IMR-90 (cell line): ENCODE results near the gene TP63. TPM values are rescaled to one million over a fixed set of nuclear protein-coding genes. Genes with fewer than 3 reads are reported as not detected.

ENCODE experiments used
- ATAC-seq: fragments of 200-7000 bp; cut with Tn5 transposase; 2 replicates; pipeline ENCODE4 v1.9.1; 2020; ENCODE audit warnings: low read depth, mild to moderate bottlenecking, moderate library complexity
- BruUV-seq: library from RNA; stranded (reverse); fragments of 400-500 nt; replicated peaks from 2 replicates; lab custom pipeline; 2021; lab: Mats Ljungman, UMichigan
- CTCF ChIA-PET: fragments of 300-600 bp; formaldehyde crosslinking; extraction: SDS; loops from one replicate; lab custom pipeline; 2021; ENCODE audit warnings: antibody characterized with exemption; lab: Yijun Ruan, JAX
- POLR2A ChIA-PET: fragments of 300-600 bp; sonication (Branson Sonifier 250); formaldehyde crosslinking; loops from one replicate; lab custom pipeline; 2022; ENCODE audit warnings: antibody characterized with exemption; ENCODE audit not compliant: unreplicated experiment; lab: Charles Lee
- DNase-seq: peaks from one replicate; pipeline ENCODE4 v3.0.0; 2013
- H2AFZ ChIP-seq: replicated peaks from 2 replicates; pipeline ENCODE3; 2013; ENCODE audit warnings: low read length, mild to moderate bottlenecking; ENCODE audit not compliant: poor library complexity
- H2AK5ac ChIP-seq: 2 replicates; pipeline ENCODE4 v1.6.1; 2013; ENCODE audit warnings: low read depth, low read length, inconsistent platforms
- H2AK9ac ChIP-seq: replicated peaks from 2 replicates; pipeline ENCODE3; 2013; ENCODE audit warnings: mild to moderate bottlenecking, low read depth, low read length, moderate library complexity; ENCODE audit not compliant: poor library complexity
- H2BK120ac ChIP-seq: 2 replicates; pipeline ENCODE4 v1.6.1; 2013; ENCODE audit warnings: low read depth, low read length, inconsistent platforms
- H2BK15ac ChIP-seq: 3 replicates; pipeline ENCODE4 v1.6.1; 2013; ENCODE audit warnings: low read depth, low read length, inconsistent platforms
- H2BK20ac ChIP-seq: 2 replicates; pipeline ENCODE4 v1.6.1; 2013; ENCODE audit warnings: low read depth, mild to moderate bottlenecking, inconsistent platforms, low read length, moderate library complexity
- H2BK5ac ChIP-seq: 2 replicates; pipeline ENCODE4 v1.6.1; 2013; ENCODE audit warnings: mild to moderate bottlenecking, low read depth, low read length, inconsistent platforms; ENCODE audit not compliant: poor library complexity, severe bottlenecking
- H3K14ac ChIP-seq: replicated peaks from 2 replicates; pipeline ENCODE4 v1.6.1; 2013; ENCODE audit warnings: low read depth, low read length, inconsistent platforms
- H3K18ac ChIP-seq: 2 replicates; pipeline ENCODE4 v1.6.1; 2013; ENCODE audit warnings: low read depth, low read length, control low read depth
- H3K23ac ChIP-seq: 2 replicates; pipeline ENCODE4 v1.6.1; 2013; ENCODE audit warnings: low read depth, low read length, inconsistent platforms
- H3K27ac ChIP-seq: 2 replicates; pipeline ENCODE4 v1.5.1; 2013; ENCODE audit warnings: mild to moderate bottlenecking, control low read depth, low read length; ENCODE audit not compliant: insufficient read depth
- H3K27me3 ChIP-seq: 2 replicates; pipeline ENCODE4 v1.6.1; 2013; ENCODE audit warnings: low read length; ENCODE audit not compliant: control insufficient read depth, insufficient read depth
- H3K36me3 ChIP-seq: 2 replicates; pipeline ENCODE4 v1.6.1; 2013; ENCODE audit warnings: low read length, mixed read lengths; ENCODE audit not compliant: control insufficient read depth, insufficient read depth
- H3K4ac ChIP-seq: 2 replicates; pipeline ENCODE4 v1.6.1; 2013; ENCODE audit warnings: low read depth, low read length, inconsistent platforms
- H3K4me1 ChIP-seq: 2 replicates; pipeline ENCODE4 v1.6.1; 2013; ENCODE audit warnings: low read length, mixed read lengths; ENCODE audit not compliant: control insufficient read depth, insufficient read depth
- H3K4me2 ChIP-seq: 2 replicates; pipeline ENCODE4 v1.6.1; 2013; ENCODE audit warnings: low read depth, mild to moderate bottlenecking, control low read depth, low read length, moderate library complexity
- H3K4me3 ChIP-seq: 2 replicates; pipeline ENCODE4 v1.5.1; 2013; ENCODE audit warnings: low read depth, mild to moderate bottlenecking, control low read depth, low read length, moderate library complexity; ENCODE audit not compliant: insufficient read depth
- H3K56ac ChIP-seq: 2 replicates; pipeline ENCODE4 v1.6.1; 2013; ENCODE audit warnings: low read length, inconsistent platforms; ENCODE audit not compliant: insufficient read depth; ENCODE audit errors: extremely low read depth
- H3K79me1 ChIP-seq, 2 experiments: 2 replicates each; pipeline ENCODE4 v1.6.1; 2013; ENCODE audit warnings: low read length in 2 of 2, inconsistent platforms in 1 of 2, low read depth in 1 of 2
- H3K9ac ChIP-seq: 2 replicates; pipeline ENCODE4 v1.6.1; 2013; ENCODE audit warnings: low read depth, low read length, control low read depth
- H3K9me1 ChIP-seq: 2 replicates; pipeline ENCODE4 v1.6.1; 2013; ENCODE audit warnings: low read length, inconsistent platforms; ENCODE audit not compliant: insufficient read depth
- H3K9me3 ChIP-seq: 2 replicates; pipeline ENCODE4 v1.6.1; 2013; ENCODE audit warnings: low read length; ENCODE audit not compliant: control insufficient read depth, insufficient read depth
- H4K20me1 ChIP-seq: 2 replicates; pipeline ENCODE4 v1.6.1; 2013; ENCODE audit warnings: low read length, inconsistent platforms; ENCODE audit not compliant: insufficient read depth
- H4K5ac ChIP-seq: 2 replicates; pipeline ENCODE4 v1.6.1; 2013; ENCODE audit warnings: mild to moderate bottlenecking, low read depth, low read length, control low read depth
- H4K8ac ChIP-seq, 2 experiments: 2 replicates each; pipeline ENCODE4 v1.6.1; 2013; ENCODE audit warnings: low read depth in 2 of 2, low read length in 2 of 2, control low read depth in 1 of 2, inconsistent platforms in 1 of 2
- H4K91ac ChIP-seq: 2 replicates; pipeline ENCODE4 v1.6.1; 2013; ENCODE audit warnings: low read depth, low read length, inconsistent platforms; ENCODE audit not compliant: insufficient read depth
- CEBPB ChIP-seq: IDR thresholded peaks from 2 replicates; pipeline ENCODE4 v1.6.1; 2012; ENCODE audit warnings: low read depth, low read length, improper control_type of control experiment
- WGBS, 2 experiments: methylation state at CpG; one replicate each; pipeline versions ENCODE4 v1.1.5 to v1.1.7; 2013; ENCODE audit warnings: missing lambda C conversion rate in 2 of 2; ENCODE audit not compliant: insufficient read length in 1 of 2; ENCODE audit errors: extremely low coverage in 2 of 2; 5-methylcytosine and 5-hydroxymethylcytosine counted together
- dilution Hi-C: fragments of 300-500 bp; cut with HindIII; formaldehyde crosslinking; loops from one replicate; pipeline ENCODE4 v1.14.3; 2018; ENCODE audit warnings: low sequenced_read_pairs; ENCODE audit not compliant: unreplicated experiment
- in situ Hi-C: fragments of 300-500 bp; cut with MboI; formaldehyde crosslinking; loops from 3 replicates; pipeline ENCODE4 v1.14.3; 2019; ENCODE audit warnings: low sequenced_read_pairs, inconsistent platforms, mixed read lengths
- intact Hi-C: fragments of 100-400 bp; cut with micrococcal nuclease; formaldehyde crosslinking; loops from 2 replicates; pipeline ENCODE4 v1.10.0; 2022
- polyA plus RNA-seq, 3 experiments: library from polyadenylated mRNA; depleted of rRNA; stranded (reverse); fragments of >200 nt; gene quantifications; 2 replicates each; pipeline ENCODE4 v1.2.3, GENCODE V29; 2012; ENCODE audit warnings: low replicate concordance in 1 of 3
- total RNA-seq: library from RNA; depleted of rRNA; stranded (reverse); fragments of >200 nt; gene quantifications from 2 replicates; pipeline ENCODE4 v1.2.3, GENCODE V29; 2012

Gene TP63
- total and polyA plus RNA-seq, 2 of the 4 experiments (the other 2 are of a cell fraction), result not detected

- Histone ChIP-seq H3K14ac (no peak overlapping the region), H4K8ac (no peak overlapping the region), H4K5ac (no peak overlapping the region), H3K9me3 (no peaks in the 10 kb centered on the region), H3K27me3 (no peaks in the 10 kb centered on the region), H3K23ac (no peak overlapping the region), H3K4ac (no peak overlapping the region), H3K9ac (no peak overlapping the region), H2BK15ac (no peak overlapping the region), H2AK5ac (no peak overlapping the region), H2BK5ac (no peak overlapping the region), H3K27ac (no peak overlapping the region), H2BK120ac (no peak overlapping the region), H3K4me3 (no peak overlapping the region), H3K4me2 (no peak overlapping the region), H4K91ac (no peak overlapping the region), H3K56ac (no peak overlapping the region), H3K4me1 (no peaks in the 10 kb centered on the region; the same call in 1 of the 2 replicates), H2BK20ac (no peak overlapping the region), H3K36me3 (no peaks in the 10 kb centered on the region), H4K20me1 (no peaks in the 10 kb centered on the region), H3K79me1 (no peaks in the 10 kb centered on the region), H2AK9ac (no peak overlapping the region), H2AFZ (no peak overlapping the region), H3K9me1 (no peaks in the 10 kb centered on the region), H3K18ac (no peak overlapping the region)
- intact Hi-C loops, result no loop called here
- no peak for ATAC-seq
- POLR2A ChIA-PET, result interaction anchor here (0.6 kb wide), 1 partner anchor 24 kb away, joined by 5 read pairs; no protein-coding TSS in a partner anchor
- in situ Hi-C loops, result no loop called here
- no TSS peak for BruUV-seq
- no peak for DNase-seq
- dilution Hi-C loops, result no loop called here
- CTCF ChIA-PET, result no interaction called here
- no peak for TF ChIP-seq CEBPB
- WGBS, 2 experiments, result no CpG with 5 or more reads among the region's 4 CpGs
Measured at GRCh38 chr3:189821262-189821661, 190.1 kb downstream of the TP63 start.
